Measurements from ENCODE around the gene ADORA1. TPM values are rescaled to one million over a fixed set of nuclear protein-coding genes. Genes with fewer than 3 reads are reported as not detected.

The ADORA1 gene
- total RNA-seq, 1 donor from 2014 or later = not detected

- no peak overlapping the region for H3K4me3 Mint-ChIP-seq (ENCODE audit: low read depth)
- H3K27me3 Mint-ChIP-seq (ENCODE audit: low read depth) = peaks cover 12% of the 10 kb centered on the region
- H3K9me3 Mint-ChIP-seq = no peaks in the 10 kb centered on the region
- no peaks in the 10 kb centered on the region for H3K4me1 Mint-ChIP-seq (ENCODE audit: low read depth)
- intact Hi-C loops (cut with micrococcal nuclease) = no loop called here
- DNase-seq (ENCODE audit: low spot score) = no peak
- no peak overlapping the region for H3K27ac Mint-ChIP-seq
- H3K36me3 Mint-ChIP-seq (ENCODE audit: low read depth) = no peaks in the 10 kb centered on the region
These were observed 70.1 kb downstream of the ADORA1 start for GRCh38 chr1:203197625-203198024.

GRCh38 chr1:203199002-203199401 is 71.5 kb downstream of the ADORA1 start:
- intact Hi-C loops (cut with micrococcal nuclease) = no loop called here
- peaks cover 19% of the 10 kb centered on the region for H3K27me3 Mint-ChIP-seq (ENCODE audit: low read depth)
- no peak for DNase-seq (ENCODE audit: low spot score)
- no peaks in the 10 kb centered on the region for H3K9me3 Mint-ChIP-seq
- no peaks in the 10 kb centered on the region for H3K36me3 Mint-ChIP-seq (ENCODE audit: low read depth)
- H3K27ac Mint-ChIP-seq = no peak overlapping the region
- H3K4me1 Mint-ChIP-seq (ENCODE audit: low read depth) = no peaks in the 10 kb centered on the region
- H3K4me3 Mint-ChIP-seq (ENCODE audit: low read depth) = no peak overlapping the region

GRCh38 chr1:203199481-203199815 is 71.9 kb downstream of the ADORA1 start:
- intact Hi-C loops (cut with micrococcal nuclease) = no loop called here
- Mint-ChIP-seq H3K27ac (no peak overlapping the region), H3K4me1 (ENCODE audit: low read depth) (no peaks in the 10 kb centered on the region), H3K27me3 (ENCODE audit: low read depth) (peaks cover 21% of the 10 kb centered on the region), H3K4me3 (ENCODE audit: low read depth) (no peak overlapping the region), H3K36me3 (ENCODE audit: low read depth) (no peaks in the 10 kb centered on the region), H3K9me3 (no peaks in the 10 kb centered on the region)
- no peak for DNase-seq (ENCODE audit: low spot score)

- peaks cover 22% of the 10 kb centered on the region for H3K27me3 Mint-ChIP-seq (ENCODE audit: low read depth)
- H3K9me3 Mint-ChIP-seq = no peaks in the 10 kb centered on the region
- intact Hi-C loops (cut with micrococcal nuclease) = no loop called here
- no peaks in the 10 kb centered on the region for H3K4me1 Mint-ChIP-seq (ENCODE audit: low read depth)
- no peak overlapping the region for H3K27ac Mint-ChIP-seq
- H3K4me3 Mint-ChIP-seq (ENCODE audit: low read depth) = no peak overlapping the region
- H3K36me3 Mint-ChIP-seq (ENCODE audit: low read depth) = no peaks in the 10 kb centered on the region
- DNase-seq (ENCODE audit: low spot score) = no peak
These were observed 72.5 kb downstream of the ADORA1 start for GRCh38 chr1:203199816-203200571.

GRCh38 chr1:203200916-203201315 is 73.4 kb downstream of the ADORA1 start:
- Mint-ChIP-seq H3K36me3 (ENCODE audit: low read depth) (no peaks in the 10 kb centered on the region), H3K27ac (no peak overlapping the region), H3K4me1 (ENCODE audit: low read depth) (no peaks in the 10 kb centered on the region), H3K27me3 (ENCODE audit: low read depth) (peaks cover 22% of the 10 kb centered on the region), H3K9me3 (no peaks in the 10 kb centered on the region), H3K4me3 (ENCODE audit: low read depth) (no peak overlapping the region)
- intact Hi-C loops (cut with micrococcal nuclease) = no loop called here
- DNase-seq (ENCODE audit: low spot score) = no peak

- no peak for DNase-seq (ENCODE audit: low spot score)
- H3K4me3 Mint-ChIP-seq (ENCODE audit: low read depth) = no peak overlapping the region
- no peak overlapping the region for H3K27ac Mint-ChIP-seq
- intact Hi-C loops (cut with micrococcal nuclease) = no loop called here
- no peaks in the 10 kb centered on the region for H3K4me1 Mint-ChIP-seq (ENCODE audit: low read depth)
- no peaks in the 10 kb centered on the region for H3K9me3 Mint-ChIP-seq
- H3K36me3 Mint-ChIP-seq (ENCODE audit: low read depth) = no peaks in the 10 kb centered on the region
- H3K27me3 Mint-ChIP-seq (ENCODE audit: low read depth) = peaks cover 22% of the 10 kb centered on the region
These were observed 74.1 kb downstream of the ADORA1 start for GRCh38 chr1:203201516-203202205.

GRCh38 chr1:203202431-203203245 is 75.1 kb downstream of the ADORA1 start:
- DNase-seq (ENCODE audit: low spot score) = no peak
- Mint-ChIP-seq H3K27me3 (ENCODE audit: low read depth) (peaks cover 21% of the 10 kb centered on the region), H3K36me3 (ENCODE audit: low read depth) (no peaks in the 10 kb centered on the region), H3K4me3 (ENCODE audit: low read depth) (no peak overlapping the region), H3K9me3 (no peaks in the 10 kb centered on the region), H3K4me1 (ENCODE audit: low read depth) (no peaks in the 10 kb centered on the region), H3K27ac (no peak overlapping the region)
- intact Hi-C loops (cut with micrococcal nuclease) = no loop called here

- Mint-ChIP-seq H3K27ac (no peak overlapping the region), H3K27me3 (ENCODE audit: low read depth) (peaks cover 25% of the 10 kb centered on the region), H3K36me3 (ENCODE audit: low read depth) (no peaks in the 10 kb centered on the region), H3K4me1 (ENCODE audit: low read depth) (no peaks in the 10 kb centered on the region), H3K9me3 (no peaks in the 10 kb centered on the region), H3K4me3 (ENCODE audit: low read depth) (no peak overlapping the region)
- intact Hi-C loops (cut with micrococcal nuclease) = no loop called here
- DNase-seq (ENCODE audit: low spot score) = no peak
These were observed 77.2 kb downstream of the ADORA1 start for GRCh38 chr1:203204756-203205155.

- H3K36me3 Mint-ChIP-seq (ENCODE audit: low read depth) = no peaks in the 10 kb centered on the region
- no peak overlapping the region for H3K4me3 Mint-ChIP-seq (ENCODE audit: low read depth)
- no peaks in the 10 kb centered on the region for H3K4me1 Mint-ChIP-seq (ENCODE audit: low read depth)
- H3K27me3 Mint-ChIP-seq (ENCODE audit: low read depth) = peaks cover 19% of the 10 kb centered on the region
- H3K9me3 Mint-ChIP-seq = no peaks in the 10 kb centered on the region
- H3K27ac Mint-ChIP-seq = no peak overlapping the region
- DNase-seq (ENCODE audit: low spot score) = no peak
- intact Hi-C loops (cut with micrococcal nuclease) = no loop called here
These were observed 78.7 kb downstream of the ADORA1 start for GRCh38 chr1:203206129-203206687.

- peaks cover 22% of the 10 kb centered on the region for H3K27me3 Mint-ChIP-seq (ENCODE audit: low read depth)
- intact Hi-C loops (cut with micrococcal nuclease) = no loop called here
- H3K36me3 Mint-ChIP-seq (ENCODE audit: low read depth) = no peaks in the 10 kb centered on the region
- DNase-seq (ENCODE audit: low spot score) = no peak
- no peaks in the 10 kb centered on the region for H3K9me3 Mint-ChIP-seq
- no peak overlapping the region for H3K4me3 Mint-ChIP-seq (ENCODE audit: low read depth)
- H3K4me1 Mint-ChIP-seq (ENCODE audit: low read depth) = no peaks in the 10 kb centered on the region
- H3K27ac Mint-ChIP-seq = no peak overlapping the region
These were observed 80.2 kb downstream of the ADORA1 start for GRCh38 chr1:203207751-203208150.

- intact Hi-C loops (cut with micrococcal nuclease) = no loop called here
These were observed 80.7 kb downstream of the ADORA1 start for GRCh38 chr1:203208181-203208580.

GRCh38 chr1:203210350-203210749 is 82.8 kb downstream of the ADORA1 start:
- DNase-seq (ENCODE audit: low spot score) = no peak
- Mint-ChIP-seq H3K27ac (no peak overlapping the region), H3K27me3 (ENCODE audit: low read depth) (peaks cover 16% of the 10 kb centered on the region), H3K4me1 (ENCODE audit: low read depth) (no peaks in the 10 kb centered on the region), H3K9me3 (no peaks in the 10 kb centered on the region), H3K4me3 (ENCODE audit: low read depth) (no peak overlapping the region), H3K36me3 (ENCODE audit: low read depth) (no peaks in the 10 kb centered on the region)
- intact Hi-C loops (cut with micrococcal nuclease) = no loop called here

More at GRCh38 chr1:203208181-203208580, 80.7 kb downstream of the ADORA1 start:
- H3K4me1 Mint-ChIP-seq (ENCODE audit: low read depth) = no peaks in the 10 kb centered on the region
- H3K9me3 Mint-ChIP-seq = no peaks in the 10 kb centered on the region
- no peak for DNase-seq (ENCODE audit: low spot score)
- no peaks in the 10 kb centered on the region for H3K36me3 Mint-ChIP-seq (ENCODE audit: low read depth)
- H3K27ac Mint-ChIP-seq = no peak overlapping the region
- no peak overlapping the region for H3K4me3 Mint-ChIP-seq (ENCODE audit: low read depth)
- peaks cover 20% of the 10 kb centered on the region for H3K27me3 Mint-ChIP-seq (ENCODE audit: low read depth)

Data from activated T-helper 2 cell treated with anti-CD3 and anti-CD28 coated beads, Interferon-gamma antibody, Interleukin-2, Interleukin-4, amounts not matched to agents 10 μg/mL and 5 μg/mL and 100 μg/mL, durations not matched to agents 14 hours and 24 hours and 36 hours (primary cell).